ENCODE data around the gene RBM19. TPM values are rescaled to one million over a fixed set of nuclear protein-coding genes. Genes with fewer than 3 reads are reported as not detected.

The RBM19 gene
- polyA plus RNA-seq, 4 donors: 23.4 to 43.1 (median 33.5) TPM

- no peak for DNase-seq (ENCODE audit: low read depth in 4 of 4, low spot score in 2 of 4)
Measured at GRCh38 chr12:113889891-113890581, 76.1 kb downstream of the RBM19 start.

DNA sequence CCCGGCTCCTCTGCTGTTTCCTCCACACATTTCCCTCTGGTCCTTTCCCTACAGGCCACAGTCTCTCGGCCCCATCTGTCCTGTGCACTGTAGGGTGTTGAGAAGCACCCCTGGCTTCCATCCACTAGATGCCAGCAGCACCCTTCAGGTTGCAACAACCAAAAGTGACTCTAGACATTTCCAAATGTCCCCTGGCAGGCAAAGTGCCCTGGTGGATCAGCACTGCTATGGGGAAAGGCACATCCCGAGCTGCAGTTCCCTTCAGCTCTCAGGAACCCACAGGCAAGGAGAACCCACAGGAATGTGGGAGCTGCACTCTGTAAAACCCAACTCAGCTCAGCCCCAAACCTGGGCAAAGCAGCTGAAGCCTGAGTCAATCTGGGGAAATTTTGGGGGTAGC lies 77.0 kb downstream of the RBM19 start:
- DNase-seq (ENCODE audit: low read depth in 4 of 4, low spot score in 2 of 4): no peak

DNA sequence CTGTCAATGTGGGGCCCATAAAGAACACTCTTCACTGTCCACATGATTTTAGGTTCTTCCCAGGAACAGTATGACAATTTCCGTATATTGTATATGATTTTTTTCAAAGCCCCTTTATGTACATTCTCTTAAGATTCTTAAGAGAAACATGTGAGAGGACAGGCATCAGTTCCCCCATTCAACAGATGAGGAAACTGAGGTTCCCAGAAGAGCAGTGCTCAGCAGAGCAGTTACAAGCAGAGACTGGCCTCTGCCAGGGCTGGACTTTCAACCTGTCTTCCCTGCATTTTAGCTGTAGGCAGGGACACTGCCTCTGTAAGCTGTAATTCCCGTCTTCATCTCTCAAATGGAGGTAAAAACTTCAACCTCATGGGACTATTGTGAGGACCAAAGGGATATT lies 77.7 kb downstream of the RBM19 start:
- DNase-seq (ENCODE audit: low read depth in 4 of 4, low spot score in 2 of 4): no peak

DNA sequence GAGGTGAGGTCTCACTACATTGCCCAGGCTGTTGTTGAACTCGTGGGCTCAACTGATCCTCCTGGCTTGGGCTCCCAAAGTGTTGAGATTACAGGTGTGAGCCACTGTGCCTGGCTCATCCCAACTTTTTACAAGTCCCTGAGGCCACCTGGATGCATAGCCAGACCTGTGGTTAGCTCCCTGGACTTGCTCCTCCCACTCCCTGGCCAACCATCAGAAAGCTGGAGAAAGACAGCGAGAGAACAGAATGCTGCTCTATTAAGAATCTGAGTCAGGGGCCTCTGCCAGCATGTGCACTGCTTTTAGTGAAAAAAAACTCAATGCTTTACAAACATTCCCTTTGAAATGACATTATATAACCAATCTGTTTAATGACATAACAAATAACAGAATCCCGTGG lies 78.2 kb downstream of the RBM19 start:
- no peak for DNase-seq (ENCODE audit: low read depth in 4 of 4, low spot score in 2 of 4)

GRCh38 chr12:113886721-113887120 lies 79.4 kb downstream of the RBM19 start:
- DNase-seq (ENCODE audit: low read depth in 4 of 4, low spot score in 2 of 4): no peak

GRCh38 chr12:113884392-113884791 lies 81.7 kb downstream of the RBM19 start:
- DNase-seq (ENCODE audit: low read depth in 4 of 4, low spot score in 2 of 4): no peak

DNA sequence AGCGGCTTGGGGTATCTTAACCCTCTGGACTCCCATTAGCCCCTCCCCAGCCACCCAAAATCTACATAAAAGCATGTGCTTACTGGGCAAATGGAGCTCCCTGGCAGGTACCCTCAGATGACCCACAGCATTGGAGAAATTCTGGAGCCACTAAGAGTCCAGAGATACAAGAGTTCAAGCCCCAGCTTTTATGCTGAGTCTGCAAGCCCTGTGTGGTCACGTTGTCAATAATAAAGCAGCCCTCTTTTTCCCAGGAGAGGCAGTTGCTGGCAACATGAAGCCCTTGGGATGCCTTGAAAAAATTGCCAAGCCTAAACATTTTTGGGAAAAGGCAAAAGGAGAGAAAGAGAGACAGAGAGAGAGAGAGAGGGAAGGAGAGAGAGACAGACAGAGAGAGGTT lies 83.4 kb downstream of the RBM19 start:
- DNase-seq (ENCODE audit: low read depth in 4 of 4, low spot score in 2 of 4): no peak

DNA sequence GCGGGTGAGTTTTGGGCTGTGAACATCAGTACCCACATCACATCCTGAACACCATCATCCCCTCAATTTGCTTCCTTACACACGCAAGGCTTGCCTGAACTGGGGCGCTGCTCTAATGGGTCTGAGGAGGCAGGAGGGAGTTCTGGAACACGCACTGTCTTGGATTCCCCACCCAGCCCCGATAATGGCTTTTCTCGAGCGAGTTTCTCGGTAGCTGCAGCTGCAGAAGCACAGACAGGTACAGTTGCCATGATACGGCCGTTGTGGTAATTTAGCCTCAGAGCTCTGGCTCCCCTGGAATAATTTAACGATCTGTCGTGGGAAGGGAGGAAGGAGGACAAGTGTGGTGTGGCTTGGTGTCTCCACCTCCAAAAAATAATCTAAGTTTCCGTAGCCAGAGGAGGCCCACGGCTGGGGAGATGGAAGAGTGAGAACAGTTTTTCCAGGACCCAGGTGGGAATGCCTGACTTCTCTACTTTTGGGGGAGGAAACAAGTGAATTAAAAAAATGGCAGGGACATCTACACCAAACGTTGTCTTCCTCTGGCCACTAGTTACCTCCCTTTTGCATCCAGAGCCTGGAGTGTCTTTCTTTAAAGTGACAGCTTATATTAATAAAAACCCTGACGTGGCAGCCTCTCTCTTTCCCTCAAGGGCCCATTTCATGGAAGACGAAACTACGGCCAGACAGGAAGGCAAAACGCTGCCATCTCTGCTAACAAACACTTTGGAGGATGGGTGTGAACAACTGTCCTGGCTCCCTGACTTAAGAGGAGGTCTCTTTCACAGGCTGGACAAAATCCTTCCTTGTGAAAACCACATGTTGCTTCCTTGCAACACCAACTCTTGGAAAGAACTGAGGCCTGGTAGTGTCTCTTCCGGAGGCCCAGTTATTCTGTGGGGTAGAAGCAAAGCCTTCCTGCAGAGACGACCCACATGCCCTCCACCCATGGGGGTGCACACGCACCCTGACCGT lies 84.8 kb downstream of the RBM19 start:
- DNase-seq (ENCODE audit: low read depth in 4 of 4, low spot score in 2 of 4): no peak

- DNase-seq (ENCODE audit: low read depth in 4 of 4, low spot score in 2 of 4): no peak
Measured at GRCh38 chr12:113880326-113880725, 85.8 kb downstream of the RBM19 start.

GRCh38 chr12:113879658-113880057 lies 86.5 kb downstream of the RBM19 start:
- no peak for DNase-seq (ENCODE audit: low read depth in 4 of 4, low spot score in 2 of 4)

- no peak for DNase-seq (ENCODE audit: low read depth in 4 of 4, low spot score in 2 of 4)
Measured at GRCh38 chr12:113877607-113878006, 88.5 kb downstream of the RBM19 start.

DNA sequence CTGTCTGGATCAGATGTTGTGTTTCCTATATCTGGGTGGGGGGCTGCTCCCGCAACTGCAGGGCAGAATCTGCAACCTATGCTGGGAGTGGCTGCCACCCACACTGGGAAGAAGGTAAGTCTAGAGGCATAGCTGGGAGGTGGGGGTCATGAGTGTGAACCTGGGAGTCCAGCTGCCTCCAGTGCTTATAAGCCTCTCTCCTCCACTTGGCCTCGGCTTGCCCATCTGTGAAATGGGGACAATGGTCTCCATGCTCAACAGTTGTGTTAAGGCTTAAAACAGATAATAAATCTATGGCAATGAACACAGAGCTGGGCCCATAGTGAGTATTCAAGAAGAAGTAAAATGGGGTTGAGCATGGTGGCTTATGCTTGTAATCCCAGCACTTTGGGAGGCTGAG lies 90.0 kb downstream of the RBM19 start:
- DNase-seq (ENCODE audit: low read depth in 4 of 4, low spot score in 2 of 4): no peak

GRCh38 chr12:113875691-113876090 lies 90.4 kb downstream of the RBM19 start:
- DNase-seq (ENCODE audit: low read depth in 4 of 4, low spot score in 2 of 4): no peak

DNA sequence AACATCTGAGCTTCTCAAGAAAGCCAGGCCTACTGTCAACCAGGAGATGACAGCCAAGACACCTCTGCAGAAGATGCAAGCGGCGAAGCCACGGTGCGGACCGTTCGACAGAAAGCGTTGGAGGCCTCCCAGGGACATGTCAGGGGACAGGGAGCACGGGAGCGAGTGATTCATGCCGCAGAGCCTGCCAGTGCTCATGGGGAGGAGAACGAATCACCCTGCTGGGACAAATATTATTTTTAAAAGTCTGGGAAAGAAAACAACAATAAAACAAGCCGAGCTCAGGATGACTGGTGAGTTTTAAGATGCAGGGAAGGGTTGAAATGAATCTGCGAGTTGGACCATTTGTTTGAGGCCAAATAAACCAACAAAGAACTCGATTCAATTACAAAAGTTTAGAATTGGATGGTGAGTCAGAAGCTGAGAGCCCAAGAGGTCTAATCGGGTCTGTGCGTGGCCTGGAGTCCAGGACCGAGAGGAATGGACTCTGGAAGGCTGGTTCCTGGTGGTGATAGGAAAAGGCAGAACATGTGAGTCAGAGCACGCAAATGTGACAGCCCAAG lies 91.0 kb downstream of the RBM19 start:
- no peak for DNase-seq (ENCODE audit: low read depth in 4 of 4, low spot score in 2 of 4)

GRCh38 chr12:113874326-113874725 lies 91.8 kb downstream of the RBM19 start:
- no peak for DNase-seq (ENCODE audit: low read depth in 4 of 4, low spot score in 2 of 4)

DNA sequence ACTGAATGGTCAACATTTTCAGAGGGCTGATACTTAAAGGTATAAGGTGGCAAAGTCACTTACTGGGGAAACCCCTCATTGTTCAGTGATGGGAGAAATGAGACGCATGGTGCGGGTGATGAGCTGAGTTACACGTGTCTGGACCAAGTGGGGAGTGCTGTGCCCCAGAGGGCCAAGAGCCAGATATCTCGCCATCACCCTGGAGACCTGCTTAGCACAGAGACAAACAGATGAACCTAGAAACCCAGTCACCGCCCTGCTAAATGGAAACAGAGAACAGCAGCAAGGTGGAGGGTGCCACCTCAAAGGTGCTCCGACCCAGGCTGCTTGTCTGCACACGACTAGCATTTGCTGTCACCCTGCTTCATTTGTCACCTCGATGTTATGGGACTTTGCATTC lies 92.4 kb downstream of the RBM19 start:
- DNase-seq (ENCODE audit: low read depth in 4 of 4, low spot score in 2 of 4): no peak

DNA sequence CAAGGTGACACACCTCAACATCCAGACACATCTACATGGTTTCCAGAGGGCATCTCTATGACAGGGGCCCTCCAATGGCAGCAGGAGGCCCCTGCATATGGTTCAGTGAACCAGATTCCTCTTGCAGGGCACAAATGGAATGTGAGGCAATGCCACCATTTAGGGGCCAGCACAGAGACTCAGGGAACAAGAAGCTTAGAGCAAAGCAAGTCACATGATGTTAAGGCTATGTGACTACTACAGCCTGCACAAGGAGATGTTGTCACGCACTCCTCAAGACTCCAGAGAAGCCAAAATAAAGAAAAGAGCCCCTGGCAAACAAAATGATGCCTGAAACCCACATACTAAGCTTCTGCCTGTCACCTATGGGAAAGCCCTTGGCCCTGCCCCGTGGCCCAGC lies 95.2 kb downstream of the RBM19 start:
- DNase-seq (ENCODE audit: low read depth in 4 of 4, low spot score in 2 of 4): no peak

DNA sequence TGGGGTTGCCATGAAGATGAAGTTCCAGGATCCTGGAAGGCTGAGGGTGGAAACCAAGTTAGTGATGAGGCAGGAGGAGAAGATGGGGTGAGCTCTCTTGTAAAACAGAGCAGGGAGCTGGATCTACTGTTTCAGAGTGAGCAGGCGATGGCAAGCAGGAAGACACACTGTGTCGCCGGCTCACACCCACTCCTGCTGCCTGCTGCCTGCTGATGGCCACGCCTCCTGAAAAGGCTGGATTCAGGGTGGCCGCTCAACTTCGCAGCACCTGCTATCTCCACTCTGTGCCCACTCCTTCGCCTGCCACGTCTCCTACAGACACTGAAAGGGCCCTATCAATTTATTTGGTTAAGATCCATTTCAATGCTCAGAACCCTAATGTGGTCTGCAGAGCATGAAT lies 96.1 kb downstream of the RBM19 start:
- no peak for DNase-seq (ENCODE audit: low read depth in 4 of 4, low spot score in 2 of 4)

- DNase-seq (ENCODE audit: low read depth in 4 of 4, low spot score in 2 of 4): no peak
Measured at GRCh38 chr12:113868365-113868764, 97.8 kb downstream of the RBM19 start.

GRCh38 chr12:113867258-113867657 lies 98.9 kb downstream of the RBM19 start:
- no peak for DNase-seq (ENCODE audit: low read depth in 4 of 4, low spot score in 2 of 4)

DNA sequence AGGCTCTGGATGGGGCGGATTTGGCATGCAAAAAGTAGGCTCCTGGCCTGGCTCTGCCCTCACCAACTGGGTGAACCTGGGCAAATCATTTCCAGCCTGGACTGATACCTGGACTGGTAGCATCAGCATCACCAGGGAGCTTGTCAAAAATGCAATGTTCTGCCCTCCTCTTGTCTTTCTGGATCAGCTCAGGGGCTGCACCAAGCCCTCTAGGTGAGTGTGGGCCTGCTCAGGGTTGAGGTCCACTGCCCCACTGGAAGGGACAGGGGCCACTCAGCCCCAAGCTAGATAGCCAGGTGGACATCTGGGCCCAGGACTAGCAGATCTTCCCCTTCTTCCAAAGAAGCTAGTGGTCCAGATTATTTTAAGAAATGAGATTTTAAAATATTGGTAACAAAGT lies 99.6 kb downstream of the RBM19 start:
- DNase-seq (ENCODE audit: low read depth in 4 of 4, low spot score in 2 of 4): no peak

GRCh38 chr12:113863455-113863845 lies 102.7 kb downstream of the RBM19 start:
- no peak for DNase-seq (ENCODE audit: low read depth in 4 of 4, low spot score in 2 of 4)
